A549 (cell line): ENCODE results near the gene MAPK9. TPM values are rescaled to one million over a fixed set of nuclear protein-coding genes. Genes with fewer than 3 reads are reported as not detected.

ENCODE experiments used
- ATAC-seq, 2 experiments: fragments of 200-7000 bp in 1 of 2; fragments of >200 bp in 1 of 2; cut with Nextera tagmentation in 1 of 2; cut with Tn5 transposase in 1 of 2; 3 replicates each; pipeline versions ENCODE4 v1.8.0 to v1.9.1; 2018 to 2020; ENCODE audit warnings: mild to moderate bottlenecking in 1 of 2, moderate library complexity in 1 of 2
- CTCF ChIA-PET: fragments of 300-600 bp; sonication (Branson Sonifier 250); formaldehyde crosslinking; extraction: SDS; loops from one replicate; lab custom pipeline; 2021; ENCODE audit warnings: antibody characterized with exemption, inconsistent platforms; lab: Yijun Ruan, JAX
- POLR2A ChIA-PET: fragments of 350-600 bp; formaldehyde crosslinking; extraction: SDS; loops from one replicate; lab custom pipeline; 2021; ENCODE audit warnings: antibody characterized with exemption, inconsistent platforms; lab: Yijun Ruan, JAX
- DNase-seq, 2 experiments: peaks; one replicate each; pipeline versions ENCODE4 v3.0.0 to v3.0.0-alpha.2; 2011 to 2016; ENCODE audit warnings: low read depth in 1 of 2, low spot score in 1 of 2
- FAIRE-seq: peaks from 2 replicates; lab custom pipeline; 2011; peaks lifted over from hg19 to GRCh38; lab: Jason Lieb, UNC
- H3K27ac ChIP-seq, 2 experiments: fragments of >200 bp; sonication (Bioruptor Twin); formaldehyde crosslinking; 3 replicates each; pipeline ENCODE4 v1.5.1; 2016 to 2017
- H3K4me1 ChIP-seq: fragments of >200 bp; sonication (Bioruptor Twin); formaldehyde crosslinking; 3 replicates; pipeline ENCODE4 v1.6.1; 2016
- H3K4me2 ChIP-seq: fragments of >200 bp; sonication (Bioruptor Twin); formaldehyde crosslinking; 3 replicates; pipeline ENCODE4 v1.6.1; 2016
- H3K4me3 ChIP-seq: fragments of >200 bp; sonication (Bioruptor Twin); formaldehyde crosslinking; 3 replicates; pipeline ENCODE4 v1.5.1; 2016
- H3K9me3 ChIP-seq: fragments of >200 bp; sonication (Bioruptor Twin); formaldehyde crosslinking; 3 replicates; pipeline ENCODE4 v1.6.1; 2016
- CEBPB ChIP-seq, 2 experiments: fragments of >200 bp in 1 of 2; sonication (Bioruptor Twin) in 1 of 2; formaldehyde crosslinking in 1 of 2; IDR thresholded peaks; 2 replicates each; pipeline ENCODE4 v1.6.1; 2012 to 2016
- EP300 ChIP-seq, 2 experiments: fragments of >200 bp; sonication (Bioruptor Twin); formaldehyde crosslinking; IDR thresholded peaks; 2 replicates in 1 of 2; 3 replicates in 1 of 2; pipeline ENCODE4 v1.6.1; 2016 to 2017
- FOSB ChIP-seq: fragments of 250-450 bp; sonication (Bioruptor Pico); IDR thresholded peaks from 2 replicates; pipeline ENCODE4 v1.5.0; 2020; ENCODE audit warnings: mild to moderate bottlenecking, moderate library complexity
- GATA3 ChIP-seq: IDR thresholded peaks from 2 replicates; pipeline ENCODE4 v1.6.1; 2012; ENCODE audit warnings: borderline replicate concordance
- HDAC2 ChIP-seq: fragments of 200-600 bp; sonication (generic); IDR thresholded peaks from 2 replicates; pipeline ENCODE4 v1.6.1; 2016
- HOXB13 ChIP-seq: fragments of 250-450 bp; sonication (Bioruptor Pico); IDR thresholded peaks from 2 replicates; pipeline ENCODE4 v1.5.0; 2020; ENCODE audit warnings: low read depth, mild to moderate bottlenecking, moderate library complexity
- KDM5A ChIP-seq: fragments of 200-600 bp; sonication (generic); IDR thresholded peaks from 2 replicates; pipeline ENCODE4 v1.6.1; 2016; ENCODE audit warnings: antibody characterized with exemption, mild to moderate bottlenecking
- MYC ChIP-seq: IDR thresholded peaks from 2 replicates; pipeline ENCODE4 v1.6.1; 2012; ENCODE audit warnings: mild to moderate bottlenecking, inconsistent platforms, low read length, improper control_type of control experiment, borderline replicate concordance
- RCOR1 ChIP-seq: fragments of 150-350 bp; IDR thresholded peaks from 2 replicates; pipeline ENCODE4 v1.6.1; 2014; ENCODE audit warnings: antibody characterized with exemption, low read length, low read depth
- RFX5 ChIP-seq: fragments of 450-650 bp; IDR thresholded peaks from 2 replicates; pipeline ENCODE4 v1.7.1; 2014; ENCODE audit warnings: antibody characterized with exemption, mild to moderate bottlenecking, moderate library complexity
- ZC3H11A ChIP-seq: fragments of 450-650 bp; IDR thresholded peaks from 2 replicates; pipeline ENCODE4 v1.6.1; 2014; ENCODE audit warnings: antibody characterized with exemption, mild to moderate bottlenecking
- ZFP36 ChIP-seq: fragments of 450-650 bp; IDR thresholded peaks from 2 replicates; pipeline ENCODE4 v1.6.1; 2014; ENCODE audit warnings: borderline replicate concordance; ENCODE audit not compliant: partially characterized antibody
- WGBS: methylation state at CpG from one replicate; pipeline ENCODE4 v1.1.6; 2017; ENCODE audit errors: missing lambda C conversion rate; 5-methylcytosine and 5-hydroxymethylcytosine counted together
- polyA plus RNA-seq, 4 experiments: library from polyadenylated mRNA; depleted of rRNA in 3 of 4; stranded (reverse); fragments of >200 nt; fragmentation: RNase III in 1 of 4; extraction: RNeasy Plus Mini Kit Qiagen cat#74134 plus additional on column Dnase treatment in 1 of 4; gene quantifications; 2 replicates in 3 of 4; 3 replicates in 1 of 4; pipeline ENCODE4 v1.2.3, GENCODE V29; 2011 to 2017
- TF ChIP-seq, protein P1 (sequence below): IDR thresholded peaks from 2 replicates; pipeline ENCODE4 v1.6.1; 2012
- TF ChIP-seq, protein P2 (sequence below): fragments of 250-450 bp; sonication (Bioruptor Pico); IDR thresholded peaks from 2 replicates; pipeline ENCODE4 v1.5.0; 2021; ENCODE audit warnings: mild to moderate bottlenecking, moderate library complexity, borderline replicate concordance
- TF ChIP-seq, protein P3 (sequence below): IDR thresholded peaks from 2 replicates; pipeline ENCODE4 v1.6.1; 2012; ENCODE audit warnings: low read depth, borderline replicate concordance
- TF ChIP-seq, protein P4 (sequence below): IDR thresholded peaks from 2 replicates; pipeline ENCODE4 v1.6.1; 2012
- TF ChIP-seq, protein P5 (sequence below): fragments of >200 bp; sonication (Bioruptor Twin); formaldehyde crosslinking; IDR thresholded peaks from 3 replicates; pipeline ENCODE4 v1.5.1; 2016

Gene MAPK9
- polyA plus RNA-seq, 2 of the 4 experiments (the other 2 are of a cell fraction), result 36.6 to 66.9 TPM

DNA sequence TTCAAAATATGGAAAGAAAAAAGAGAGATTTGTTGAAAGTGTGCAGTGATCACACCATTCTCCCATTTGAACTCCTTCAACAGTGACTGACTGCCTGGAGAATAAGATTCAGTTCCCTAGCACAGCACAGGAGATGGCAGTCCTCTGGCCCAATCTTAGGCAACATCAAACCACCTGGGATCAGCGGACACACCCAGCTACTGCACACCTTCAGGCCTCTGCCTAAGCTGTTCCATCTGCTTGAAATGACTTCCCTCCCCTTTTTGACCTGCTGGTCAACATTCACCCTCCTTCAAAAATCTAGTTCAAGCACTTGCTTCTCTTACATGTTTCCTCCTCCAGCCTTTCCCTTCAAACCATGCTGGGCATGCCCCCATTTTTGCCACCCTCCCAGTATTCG lies 4.5 kb downstream of the MAPK9 start (continued):
- TF ChIP-seq, protein P1, sequence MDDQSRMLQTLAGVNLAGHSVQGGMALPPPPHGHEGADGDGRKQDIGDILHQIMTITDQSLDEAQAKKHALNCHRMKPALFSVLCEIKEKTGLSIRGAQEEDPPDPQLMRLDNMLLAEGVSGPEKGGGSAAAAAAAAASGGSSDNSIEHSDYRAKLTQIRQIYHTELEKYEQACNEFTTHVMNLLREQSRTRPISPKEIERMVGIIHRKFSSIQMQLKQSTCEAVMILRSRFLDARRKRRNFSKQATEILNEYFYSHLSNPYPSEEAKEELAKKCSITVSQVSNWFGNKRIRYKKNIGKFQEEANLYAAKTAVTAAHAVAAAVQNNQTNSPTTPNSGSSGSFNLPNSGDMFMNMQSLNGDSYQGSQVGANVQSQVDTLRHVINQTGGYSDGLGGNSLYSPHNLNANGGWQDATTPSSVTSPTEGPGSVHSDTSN, result no peak
- no peak for TF ChIP-seq ZC3H11A
- TF ChIP-seq, protein P2, sequence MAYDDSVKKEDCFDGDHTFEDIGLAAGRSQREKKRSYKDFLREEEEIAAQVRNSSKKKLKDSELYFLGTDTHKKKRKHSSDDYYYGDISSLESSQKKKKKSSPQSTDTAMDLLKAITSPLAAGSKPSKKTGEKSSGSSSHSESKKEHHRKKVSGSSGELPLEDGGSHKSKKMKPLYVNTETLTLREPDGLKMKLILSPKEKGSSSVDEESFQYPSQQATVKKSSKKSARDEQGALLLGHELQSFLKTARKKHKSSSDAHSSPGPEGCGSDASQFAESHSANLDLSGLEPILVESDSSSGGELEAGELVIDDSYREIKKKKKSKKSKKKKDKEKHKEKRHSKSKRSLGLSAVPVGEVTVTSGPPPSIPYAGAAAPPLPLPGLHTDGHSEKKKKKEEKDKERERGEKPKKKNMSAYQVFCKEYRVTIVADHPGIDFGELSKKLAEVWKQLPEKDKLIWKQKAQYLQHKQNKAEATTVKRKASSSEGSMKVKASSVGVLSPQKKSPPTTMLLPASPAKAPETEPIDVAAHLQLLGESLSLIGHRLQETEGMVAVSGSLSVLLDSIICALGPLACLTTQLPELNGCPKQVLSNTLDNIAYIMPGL (CRISPR knock-in tag), result no peak
- TF ChIP-seq RFX5, result no peak
- TF ChIP-seq KDM5A, result no peak
- no peak for TF ChIP-seq HOXB13

DNA sequence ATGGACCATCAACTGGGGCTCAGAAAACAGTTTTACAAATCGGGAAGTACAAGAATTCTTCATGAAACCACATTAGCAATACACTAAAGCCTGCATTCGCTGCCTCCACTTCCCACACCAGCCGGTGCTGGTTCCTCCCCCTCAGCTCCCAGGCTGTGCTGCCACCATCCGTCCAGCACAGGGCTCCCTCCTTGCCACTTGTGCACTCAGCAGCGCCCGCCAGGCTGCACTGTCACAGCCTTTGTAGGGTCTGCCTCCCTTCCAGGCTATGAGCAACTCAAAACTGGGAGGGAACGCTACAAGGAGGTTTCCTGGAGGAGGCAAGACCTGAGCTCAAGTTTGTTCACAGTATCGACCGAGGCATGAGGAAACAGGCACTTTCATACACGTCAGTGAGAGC lies 7.7 kb downstream of the MAPK9 start:
- ChIA-PET CTCF (interaction anchor here (0.7 to 6.0 kb wide), 4 partner anchors 9 to 44 kb away, joined by 3 to 40 read pairs (median 4); partner anchors contain the start of gene MAPK9), POLR2A (no interaction called here)
- Histone ChIP-seq H3K27ac (no peak overlapping the region), H3K9me3 (peaks cover 12% of the 10 kb centered on the region), H3K4me3 (no peak overlapping the region), H3K4me2 (no peak overlapping the region), H3K4me1 (no peaks in the 10 kb centered on the region)
- WGBS, result 90% methylated on average over 10 of the region's 10 CpGs
- DNase-seq (no peak), ATAC-seq (no peak), FAIRE-seq (no peak)
- no peak for TF ChIP-seq HDAC2

DNA sequence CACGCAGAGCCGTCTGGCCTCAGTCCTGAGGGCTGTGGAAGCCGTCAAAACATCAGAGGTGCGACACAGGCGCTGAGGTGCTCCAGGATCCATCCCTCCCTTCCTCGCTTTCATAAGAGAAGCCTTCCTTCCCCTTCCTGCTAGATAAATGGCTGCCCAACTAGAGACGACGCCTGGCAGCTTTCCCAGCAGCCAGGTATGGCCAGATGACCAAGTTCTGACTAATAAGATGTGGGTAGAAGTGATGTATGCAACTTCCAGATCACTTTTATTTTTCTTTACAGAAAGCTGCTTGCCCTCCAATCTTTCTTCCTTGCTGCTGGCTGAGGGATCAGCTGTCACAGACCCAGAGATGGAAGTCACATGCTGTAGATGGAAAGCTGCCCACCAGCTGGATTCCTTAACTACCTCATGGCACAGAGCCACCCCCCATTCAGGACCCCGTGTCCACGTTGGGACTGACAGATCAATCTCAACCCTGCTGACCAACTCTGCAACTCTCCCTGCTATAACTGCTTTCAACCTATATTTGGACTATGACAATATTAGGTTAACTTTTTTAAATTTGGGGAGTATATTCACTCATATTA lies 8.8 kb downstream of the MAPK9 start:
- ChIA-PET POLR2A (interaction anchor here (0.6 kb wide), 1 partner anchor 29 kb away, joined by 3 read pairs; no protein-coding TSS in a partner anchor), CTCF (interaction anchor here (0.7 to 6.0 kb wide), 3 partner anchors 8 to 45 kb away, joined by 3 to 40 read pairs (median 3); partner anchors contain the start of gene MAPK9)
- no peak overlapping the region for H3K4me3 ChIP-seq
- no peak for ATAC-seq
- H3K4me1 ChIP-seq, result no peaks in the 10 kb centered on the region
- H3K9me3 ChIP-seq, result peaks cover 21% of the 10 kb centered on the region
- DNase-seq, result no peak
- FAIRE-seq, result no peak
- no peak overlapping the region for H3K4me2 ChIP-seq
- TF ChIP-seq CEBPB (IDR thresholded peaks at IDR 0.05), result no peak
- TF ChIP-seq, protein P3, sequence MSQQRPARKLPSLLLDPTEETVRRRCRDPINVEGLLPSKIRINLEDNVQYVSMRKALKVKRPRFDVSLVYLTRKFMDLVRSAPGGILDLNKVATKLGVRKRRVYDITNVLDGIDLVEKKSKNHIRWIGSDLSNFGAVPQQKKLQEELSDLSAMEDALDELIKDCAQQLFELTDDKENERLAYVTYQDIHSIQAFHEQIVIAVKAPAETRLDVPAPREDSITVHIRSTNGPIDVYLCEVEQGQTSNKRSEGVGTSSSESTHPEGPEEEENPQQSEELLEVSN, result no peak
- no peak for TF ChIP-seq MYC
- TF ChIP-seq, protein P4, sequence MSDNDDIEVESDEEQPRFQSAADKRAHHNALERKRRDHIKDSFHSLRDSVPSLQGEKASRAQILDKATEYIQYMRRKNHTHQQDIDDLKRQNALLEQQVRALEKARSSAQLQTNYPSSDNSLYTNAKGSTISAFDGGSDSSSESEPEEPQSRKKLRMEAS, result no peak
- TF ChIP-seq GATA3, result no peak
- TF ChIP-seq ZFP36, result no peak
- no peak for TF ChIP-seq RCOR1
- TF ChIP-seq FOSB (CRISPR knock-in tag), result no peak
- TF ChIP-seq EP300 (IDR thresholded peaks at IDR 0.05), result no peak
- TF ChIP-seq, protein P5, sequence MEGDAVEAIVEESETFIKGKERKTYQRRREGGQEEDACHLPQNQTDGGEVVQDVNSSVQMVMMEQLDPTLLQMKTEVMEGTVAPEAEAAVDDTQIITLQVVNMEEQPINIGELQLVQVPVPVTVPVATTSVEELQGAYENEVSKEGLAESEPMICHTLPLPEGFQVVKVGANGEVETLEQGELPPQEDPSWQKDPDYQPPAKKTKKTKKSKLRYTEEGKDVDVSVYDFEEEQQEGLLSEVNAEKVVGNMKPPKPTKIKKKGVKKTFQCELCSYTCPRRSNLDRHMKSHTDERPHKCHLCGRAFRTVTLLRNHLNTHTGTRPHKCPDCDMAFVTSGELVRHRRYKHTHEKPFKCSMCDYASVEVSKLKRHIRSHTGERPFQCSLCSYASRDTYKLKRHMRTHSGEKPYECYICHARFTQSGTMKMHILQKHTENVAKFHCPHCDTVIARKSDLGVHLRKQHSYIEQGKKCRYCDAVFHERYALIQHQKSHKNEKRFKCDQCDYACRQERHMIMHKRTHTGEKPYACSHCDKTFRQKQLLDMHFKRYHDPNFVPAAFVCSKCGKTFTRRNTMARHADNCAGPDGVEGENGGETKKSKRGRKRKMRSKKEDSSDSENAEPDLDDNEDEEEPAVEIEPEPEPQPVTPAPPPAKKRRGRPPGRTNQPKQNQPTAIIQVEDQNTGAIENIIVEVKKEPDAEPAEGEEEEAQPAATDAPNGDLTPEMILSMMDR, result no peak
- H3K27ac ChIP-seq, result no peak overlapping the region
- WGBS, result 85% methylated on average over 10 of the region's 10 CpGs
